GM12801 (cell line): ENCODE results near the gene THBD.

Source experiments
- CTCF ChIP-seq: IDR thresholded peaks from one replicate; pipeline ENCODE4 v1.5.1; 2011; ENCODE audit warnings: control low read depth; ENCODE audit not compliant: insufficient read length; ENCODE audit errors: extremely low read depth

The THBD gene

GRCh38 chr20:23083553-23084220 lies 34.2 kb upstream of the THBD start:
- no peak for TF ChIP-seq CTCF

GRCh38 chr20:23082846-23083552 lies 33.5 kb upstream of the THBD start:
- no peak for TF ChIP-seq CTCF

GRCh38 chr20:23081263-23081819 lies 31.9 kb upstream of the THBD start:
- no peak for TF ChIP-seq CTCF

GRCh38 chr20:23080521-23080920 lies 31.0 kb upstream of the THBD start:
- no peak for TF ChIP-seq CTCF

GRCh38 chr20:23079926-23080325 lies 30.5 kb upstream of the THBD start:
- TF ChIP-seq CTCF: no peak

GRCh38 chr20:23079016-23079351 lies 29.5 kb upstream of the THBD start:
- no peak for TF ChIP-seq CTCF

GRCh38 chr20:23078351-23079015 lies 29.0 kb upstream of the THBD start:
- no peak for TF ChIP-seq CTCF
